SK-N-SH treated with all-trans-retinoic acid at 6 μM for 48 hours (cell line): ENCODE measurements around the gene AADAC.
A peak's percentile ranks its signal among the peaks of the same experiment; 100 is the strongest.

ENCODE experiments used
- ATAC-seq: fragments of 200-7000 bp; cut with Tn5 transposase; 3 replicates; pipeline ENCODE4 v1.9.1; 2020; ENCODE audit warnings: mild to moderate bottlenecking, moderate library complexity
- ARNTL ChIP-seq: fragments of 450-650 bp; formaldehyde crosslinking; IDR thresholded peaks from 2 replicates; pipeline ENCODE4 v1.5.0; 2020; ENCODE audit warnings: low read depth, mild to moderate bottlenecking, moderate library complexity, borderline replicate concordance
- BACH2 ChIP-seq: fragments of 250-450 bp; sonication (Bioruptor Pico); IDR thresholded peaks from 2 replicates; pipeline ENCODE4 v1.9.0; 2021; ENCODE audit warnings: mild to moderate bottlenecking, borderline replicate concordance
- CREB5 ChIP-seq: fragments of 250-450 bp; sonication (Bioruptor Pico); IDR thresholded peaks from 2 replicates; pipeline ENCODE4 v1.5.1; 2020; ENCODE audit warnings: low read depth, mild to moderate bottlenecking, moderate library complexity
- CSDC2 ChIP-seq: fragments of 250-450 bp; sonication (Bioruptor Pico); IDR thresholded peaks from 2 replicates; pipeline ENCODE4 v1.5.0; 2020; ENCODE audit warnings: mild to moderate bottlenecking, moderate library complexity
- CSRNP3 ChIP-seq: fragments of 250-450 bp; sonication (Bioruptor Pico); IDR thresholded peaks from 2 replicates; pipeline ENCODE4 v1.5.1; 2021; ENCODE audit warnings: mild to moderate bottlenecking, moderate library complexity
- ESRRG ChIP-seq: fragments of 250-450 bp; sonication (Bioruptor Pico); IDR thresholded peaks from 2 replicates; pipeline ENCODE4 v1.6.1; 2021; ENCODE audit warnings: mild to moderate bottlenecking
- GLIS3 ChIP-seq: fragments of 250-450 bp; sonication (Bioruptor Pico); IDR thresholded peaks from 2 replicates; pipeline ENCODE4 v1.5.0; 2020; ENCODE audit warnings: mild to moderate bottlenecking, moderate library complexity
- ISL1 ChIP-seq: fragments of 250-450 bp; sonication (Bioruptor Pico); IDR thresholded peaks from 2 replicates; pipeline ENCODE4 v2.1.2; 2022; ENCODE audit warnings: mild to moderate bottlenecking, moderate library complexity
- OSR1 ChIP-seq: fragments of 250-450 bp; sonication (Bioruptor Pico); IDR thresholded peaks from 2 replicates; pipeline ENCODE4 v1.8.0; 2022; ENCODE audit warnings: moderate library complexity, mild to moderate bottlenecking, inconsistent platforms
- PATZ1 ChIP-seq: fragments of 250-450 bp; sonication (Bioruptor Pico); IDR thresholded peaks from 2 replicates; pipeline ENCODE4 v1.8.0; 2020; ENCODE audit warnings: mild to moderate bottlenecking, moderate library complexity, borderline replicate concordance
- POU6F1 ChIP-seq: fragments of 250-450 bp; sonication (Bioruptor Pico); IDR thresholded peaks from 2 replicates; pipeline ENCODE4 v1.8.0; 2021; ENCODE audit warnings: low read depth, mild to moderate bottlenecking, moderate library complexity, borderline replicate concordance
- PPARA ChIP-seq: fragments of 250-450 bp; sonication (Bioruptor Pico); IDR thresholded peaks from 2 replicates; pipeline ENCODE4 v1.5.0; 2020; ENCODE audit warnings: mild to moderate bottlenecking, borderline replicate concordance
- RARB ChIP-seq: fragments of 250-450 bp; sonication (Bioruptor Pico); IDR thresholded peaks from 2 replicates; pipeline ENCODE4 v1.8.0; 2021; ENCODE audit warnings: mild to moderate bottlenecking, moderate library complexity
- SNAI2 ChIP-seq: fragments of 250-450 bp; sonication (Bioruptor Pico); IDR thresholded peaks from 2 replicates; pipeline ENCODE4 v1.5.0; 2020; ENCODE audit warnings: mild to moderate bottlenecking, moderate library complexity
- TCF4 ChIP-seq: fragments of 250-450 bp; sonication (Bioruptor Pico); IDR thresholded peaks from 2 replicates; pipeline ENCODE4 v1.8.0; 2021; ENCODE audit warnings: mild to moderate bottlenecking, moderate library complexity, borderline replicate concordance
- TOX ChIP-seq: fragments of 250-450 bp; sonication (Bioruptor Pico); IDR thresholded peaks from 2 replicates; pipeline ENCODE4 v1.8.0; 2021; ENCODE audit warnings: mild to moderate bottlenecking, moderate library complexity, borderline replicate concordance
- TSHZ2 ChIP-seq: fragments of 250-450 bp; sonication (Bioruptor Pico); IDR thresholded peaks from 2 replicates; pipeline ENCODE4 v1.5.0; 2020; ENCODE audit warnings: mild to moderate bottlenecking, moderate library complexity
- ZC3H10 ChIP-seq: fragments of 250-450 bp; sonication (Bioruptor Pico); IDR thresholded peaks from 2 replicates; pipeline ENCODE4 v1.5.1; 2021; ENCODE audit warnings: mild to moderate bottlenecking, moderate library complexity
- ZFP3 ChIP-seq: fragments of 250-450 bp; sonication (Bioruptor Pico); IDR thresholded peaks from 2 replicates; pipeline ENCODE4 v1.5.0; 2020; ENCODE audit warnings: mild to moderate bottlenecking, moderate library complexity
- ZFP30 ChIP-seq: fragments of 450-650 bp; formaldehyde crosslinking; IDR thresholded peaks from 2 replicates; pipeline ENCODE4 v1.5.0; 2022; ENCODE audit warnings: mild to moderate bottlenecking, moderate library complexity
- ZNF565 ChIP-seq: fragments of 450-650 bp; formaldehyde crosslinking; conservative IDR thresholded peaks from 2 replicates; pipeline ENCODE4 v1.5.0; 2020; ENCODE audit warnings: low read depth, mild to moderate bottlenecking, moderate library complexity
- ZNF70 ChIP-seq: fragments of 450-650 bp; formaldehyde crosslinking; IDR thresholded peaks from 2 replicates; pipeline ENCODE4 v1.5.0; 2020; ENCODE audit warnings: mild to moderate bottlenecking, moderate library complexity
- ZNF8 ChIP-seq: fragments of 450-650 bp; formaldehyde crosslinking; IDR thresholded peaks from 2 replicates; pipeline ENCODE4 v1.5.0; 2020; ENCODE audit warnings: mild to moderate bottlenecking, moderate library complexity

Gene AADAC

GRCh38 chr3:151800431-151800830, 13.5 kb upstream of the AADAC start:
- peak; percentile 41 for ATAC-seq
- TF ChIP-seq BACH2 (CRISPR knock-in tag) (no peak), TCF4 (CRISPR knock-in tag) (no peak), TSHZ2 (CRISPR knock-in tag) (no peak), PATZ1 (CRISPR knock-in tag) (no peak), ESRRG (no peak), ZNF70 (CRISPR knock-in tag) (no peak)
- TF ChIP-seq, all 23 proteins: peak for 0

- TF ChIP-seq ZFP30 (no peak), CREB5 (CRISPR knock-in tag) (no peak), SNAI2 (CRISPR knock-in tag) (no peak), TOX (no peak), CSDC2 (CRISPR knock-in tag) (no peak), CSRNP3 (CRISPR knock-in tag) (no peak), TCF4 (CRISPR knock-in tag) (no peak), ZNF8 (CRISPR knock-in tag) (no peak), GLIS3 (CRISPR knock-in tag) (no peak), ZC3H10 (no peak), TSHZ2 (CRISPR knock-in tag) (no peak), ESRRG (no peak), ARNTL (CRISPR knock-in tag) (no peak), RARB (CRISPR knock-in tag) (no peak), PPARA (CRISPR knock-in tag) (no peak), BACH2 (CRISPR knock-in tag) (no peak), ZNF565 (CRISPR knock-in tag) (no peak), ZFP3 (CRISPR knock-in tag) (no peak), ISL1 (CRISPR knock-in tag) (no peak), OSR1 (no peak)
- ATAC-seq, result no peak
Observed at GRCh38 chr3:151804267-151804666, 9.6 kb upstream of the AADAC start.

GRCh38 chr3:151806838-151807237, 7.1 kb upstream of the AADAC start:
- peak; percentile 83 for ATAC-seq
- TF ChIP-seq GLIS3 (CRISPR knock-in tag) (no peak), CREB5 (CRISPR knock-in tag) (no peak), POU6F1 (CRISPR knock-in tag) (no peak), CSDC2 (CRISPR knock-in tag) (no peak), PPARA (CRISPR knock-in tag) (no peak), ZNF565 (CRISPR knock-in tag) (no peak), ESRRG (no peak)
